HT1080 (cell line): ENCODE measurements around the gene SCNN1B. TPM values are rescaled to one million over a fixed set of nuclear protein-coding genes. Genes with fewer than 3 reads are reported as not detected.

Source experiments
- DNase-seq: peaks from one replicate; pipeline ENCODE4 v3.0.0-alpha.2; 2015; ENCODE audit warnings: low read depth
- total RNA-seq: library from RNA; depleted of rRNA; stranded (reverse); fragments of >200 nt; shearing (Covaris generic); gene quantifications from 2 replicates; pipeline ENCODE4 v1.2.3, GENCODE V29; 2014; rRNA removed

SCNN1B gene
- total RNA-seq, 1 experiment from 2014 or later = not detected

- no peak for DNase-seq
Observed at GRCh38 chr16:23406546-23407240, 104.6 kb downstream of the SCNN1B start.

- DNase-seq = no peak
Observed at GRCh38 chr16:23407436-23408127, 105.5 kb downstream of the SCNN1B start.

- no peak for DNase-seq
Observed at GRCh38 chr16:23408242-23408822, 106.2 kb downstream of the SCNN1B start.

GRCh38 chr16:23408823-23409298 lies 106.8 kb downstream of the SCNN1B start:
- no peak for DNase-seq

- no peak for DNase-seq
Observed at GRCh38 chr16:23409522-23409921, 107.4 kb downstream of the SCNN1B start.

- DNase-seq = no peak
Observed at GRCh38 chr16:23410176-23410575, 108.1 kb downstream of the SCNN1B start.

GRCh38 chr16:23414731-23415130 lies 112.6 kb downstream of the SCNN1B start:
- no peak for DNase-seq

GRCh38 chr16:23416816-23417215 lies 114.7 kb downstream of the SCNN1B start:
- DNase-seq = no peak

- no peak for DNase-seq
Observed at GRCh38 chr16:23420011-23420410, 117.9 kb downstream of the SCNN1B start.

- DNase-seq = peak; percentile 91
Observed at GRCh38 chr16:23423496-23424049, 121.5 kb downstream of the SCNN1B start.

- DNase-seq = no peak
Observed at GRCh38 chr16:23424292-23424958, 122.3 kb downstream of the SCNN1B start.

- DNase-seq = no peak
Observed at GRCh38 chr16:23428351-23428750, 126.2 kb downstream of the SCNN1B start.

Other genes starting within 250 kb of the SCNN1B start
- 5.3 and 6.1 TPM in 2 replicates for gene USP31, start 152.8 kb upstream of the SCNN1B start, total RNA-seq
- gene SCNN1G, start 119.6 kb upstream of the SCNN1B start, total RNA-seq = not detected in 2 replicates
- gene COG7, start 150.9 kb downstream of the SCNN1B start, total RNA-seq = 9.5 and 12.8 TPM in 2 replicates
- 14.0 and 26.6 TPM in 2 replicates for gene GGA2, start 208.2 kb downstream of the SCNN1B start, total RNA-seq